ENCODE measurements around the gene CTAG1A.
"Not testable (repeated sequence)": the region's sequence is repeated elsewhere in the genome, so short reads cannot be mapped to it uniquely, and the experiment has no call there.

CTAG1A gene

DNA sequence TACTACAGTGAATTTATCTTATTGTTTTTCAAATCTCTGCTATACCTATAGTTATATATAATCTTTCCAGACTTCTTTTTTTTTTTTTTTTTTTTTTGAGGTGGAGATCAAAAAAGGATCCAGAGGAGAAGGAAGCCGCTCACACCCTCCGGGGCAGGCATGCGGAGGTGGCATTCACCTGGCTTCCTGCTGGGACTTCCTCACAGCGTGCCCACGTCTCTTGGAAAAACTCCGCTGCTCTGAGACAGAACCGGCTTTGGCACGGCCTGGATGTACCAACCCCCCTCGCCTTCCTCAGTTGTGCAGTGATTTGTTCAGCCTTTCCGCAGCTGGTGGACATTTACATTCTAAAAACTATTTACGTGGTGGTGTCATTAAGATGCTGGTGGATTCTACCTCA lies 23.0 kb downstream of the CTAG1A start:
- not testable (repeated sequence) for DNase-seq (ENCODE audit: insufficient read length, low spot score); FAIRE-seq

DNA sequence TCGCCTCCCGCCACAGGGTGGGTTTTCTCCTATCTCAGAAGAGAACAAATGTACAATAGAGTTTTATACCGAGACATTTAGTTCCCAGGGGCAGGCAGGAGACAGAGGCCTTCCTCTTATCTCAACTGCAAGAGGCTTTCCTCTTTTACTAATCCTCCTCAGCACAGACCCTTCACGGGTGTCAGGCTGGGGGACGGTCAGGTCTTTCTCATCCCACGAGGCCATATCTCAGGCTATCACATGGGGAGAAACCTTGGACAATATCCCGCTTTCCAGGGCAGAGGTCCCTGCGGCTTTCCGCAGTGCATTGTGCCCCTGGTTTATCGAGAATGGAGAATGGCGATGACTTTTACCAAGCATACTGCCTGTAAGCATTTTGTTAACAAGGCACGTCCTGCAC lies 23.9 kb downstream of the CTAG1A start:
- DNase-seq (ENCODE audit: insufficient read length, low spot score); FAIRE-seq: not testable (repeated sequence)

DNA sequence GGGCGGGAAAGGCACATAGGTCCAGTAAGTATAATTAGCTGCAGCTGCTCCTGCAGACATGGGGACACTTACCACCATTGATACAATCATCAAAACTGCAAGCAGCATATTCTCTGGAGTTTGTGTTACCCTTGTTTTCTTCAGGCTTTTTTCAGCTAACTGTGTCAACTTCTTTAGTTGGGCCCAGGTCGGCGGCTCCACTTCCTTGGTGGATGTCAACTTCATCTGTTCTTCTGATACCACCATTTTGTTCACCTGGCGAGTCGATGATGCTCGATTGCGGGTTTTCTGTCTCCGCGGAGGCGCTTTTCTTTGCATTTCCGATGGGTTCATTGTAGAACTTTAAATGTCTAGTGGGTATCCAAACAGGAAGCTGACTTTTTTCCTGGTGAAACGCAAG lies 26.2 kb downstream of the CTAG1A start:
- FAIRE-seq; DNase-seq (ENCODE audit: insufficient read length, low spot score): not testable (repeated sequence)

DNA sequence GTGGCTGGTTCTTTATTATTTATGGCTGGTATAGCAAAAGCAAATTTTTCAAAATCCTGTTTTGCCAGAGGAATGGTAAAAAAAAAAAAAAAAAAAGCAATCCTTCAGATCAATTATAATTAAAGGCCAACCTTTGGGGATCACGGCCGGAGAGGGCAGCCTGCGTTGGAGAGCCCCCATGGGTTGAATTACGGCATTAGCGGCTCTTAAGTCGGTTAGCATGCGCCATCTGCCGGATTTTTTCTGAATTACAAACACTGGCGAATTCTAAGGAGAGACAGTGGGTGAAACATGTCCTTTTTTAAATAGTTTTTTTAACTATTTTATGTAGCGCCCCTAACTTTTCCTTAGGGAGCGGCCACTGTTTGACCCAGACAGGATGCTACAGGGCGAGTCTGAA lies 28.7 kb downstream of the CTAG1A start:
- FAIRE-seq; DNase-seq (ENCODE audit: insufficient read length, low spot score): not testable (repeated sequence)

DNA sequence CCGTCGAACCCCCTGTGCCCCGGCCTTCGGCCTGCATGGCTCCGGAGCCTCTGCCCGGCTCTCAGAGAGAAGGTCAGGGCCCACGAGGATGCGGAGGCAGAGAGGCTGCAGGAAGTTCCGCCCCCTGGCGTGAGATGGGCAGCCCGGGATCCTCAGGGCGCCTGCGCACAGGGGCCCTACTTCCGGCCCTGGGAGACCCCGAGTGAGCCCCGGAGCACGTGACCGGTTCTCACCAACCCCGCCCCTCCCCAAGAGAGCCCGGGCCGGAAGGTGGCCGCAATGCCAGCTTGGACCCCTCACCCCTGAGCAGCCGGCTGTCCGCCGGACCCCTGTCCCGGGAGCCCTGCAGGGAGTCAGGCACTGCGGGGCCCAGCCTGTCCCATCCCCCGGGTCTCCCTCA lies 34.2 kb downstream of the CTAG1A start, which contains the start of gene CTAG1B:
Gene CTAG1B, minus strand, starts transcription at position 101 of the 400 bp plus-strand sequence. Its CDS starts 64 bp downstream, at position 37.
- FAIRE-seq; DNase-seq (ENCODE audit: insufficient read length, low spot score): not testable (repeated sequence)

DNA sequence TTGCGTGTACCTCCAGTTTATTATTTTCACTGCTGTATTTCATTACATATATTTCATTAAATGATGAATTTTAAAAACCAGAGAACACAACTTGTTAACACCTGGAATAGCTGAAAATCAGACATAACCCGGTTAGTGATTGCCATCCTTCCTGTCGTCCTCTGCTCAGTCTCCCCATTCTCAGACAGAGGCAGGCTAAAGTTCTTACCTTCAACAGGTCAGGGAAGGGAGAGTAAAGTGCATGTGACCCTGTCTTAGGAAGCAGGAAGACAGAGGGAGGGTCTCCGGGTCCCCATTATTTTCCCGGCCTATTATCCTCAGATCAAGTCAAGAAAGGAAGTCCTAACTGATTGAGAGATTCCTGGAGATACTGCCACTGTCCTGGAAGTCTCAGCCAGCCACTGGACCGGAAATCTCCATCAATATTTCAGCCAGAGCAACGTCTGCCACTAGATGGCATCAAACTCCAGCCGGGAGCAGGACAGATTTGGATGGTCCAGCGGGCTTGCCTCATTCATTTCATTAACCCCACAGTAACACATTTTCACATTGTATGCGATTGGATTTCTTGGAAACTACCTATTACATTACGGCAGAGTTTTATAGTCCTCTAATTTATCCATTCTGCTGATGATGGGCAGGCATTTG lies 36.0 kb downstream of the CTAG1A start:
- FAIRE-seq; DNase-seq (ENCODE audit: insufficient read length, low spot score): not testable (repeated sequence)

DNA sequence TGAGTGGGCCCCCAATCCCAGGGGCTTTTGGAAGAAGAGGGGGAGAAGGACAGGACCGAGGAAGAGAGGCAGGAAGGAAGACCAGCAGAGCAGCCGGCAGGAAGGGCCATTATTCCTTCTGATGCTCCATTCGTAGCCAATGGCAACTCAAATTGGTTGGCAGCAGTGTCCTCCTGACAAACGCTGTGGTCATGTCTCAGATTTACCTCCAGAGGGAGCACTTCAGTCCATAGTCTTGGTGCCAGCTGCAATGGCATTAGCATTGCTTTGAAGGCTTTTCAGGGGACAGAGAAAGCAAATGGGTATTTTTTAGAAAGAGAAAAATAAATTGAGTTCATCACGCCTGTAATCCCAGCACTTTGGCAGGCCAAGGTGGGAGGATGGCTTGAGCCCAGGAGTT lies 44.0 kb downstream of the CTAG1A start:
- FAIRE-seq; DNase-seq (ENCODE audit: insufficient read length, low spot score): not testable (repeated sequence)

DNA sequence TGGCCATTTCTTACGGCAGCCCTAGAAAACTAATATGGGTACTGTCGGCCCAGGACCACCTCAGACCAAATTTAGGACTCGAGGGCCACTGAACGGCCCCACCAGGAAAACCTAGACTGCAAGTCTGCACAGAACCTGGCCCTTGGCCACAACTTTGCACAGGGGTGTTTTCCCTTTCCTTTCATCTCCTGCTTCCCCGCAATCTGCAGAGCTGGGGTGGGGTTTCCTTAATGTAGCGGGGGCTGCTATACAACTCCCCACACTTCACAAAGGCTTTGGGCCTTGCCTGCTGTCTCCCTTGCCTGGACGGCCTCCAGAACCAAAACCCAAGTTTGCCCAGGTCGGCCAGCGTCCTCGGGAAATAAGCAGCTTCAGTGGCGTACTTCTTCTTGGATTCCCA lies 46.0 kb downstream of the CTAG1A start:
- DNase-seq (ENCODE audit: insufficient read length, low spot score); FAIRE-seq: not testable (repeated sequence)

DNA sequence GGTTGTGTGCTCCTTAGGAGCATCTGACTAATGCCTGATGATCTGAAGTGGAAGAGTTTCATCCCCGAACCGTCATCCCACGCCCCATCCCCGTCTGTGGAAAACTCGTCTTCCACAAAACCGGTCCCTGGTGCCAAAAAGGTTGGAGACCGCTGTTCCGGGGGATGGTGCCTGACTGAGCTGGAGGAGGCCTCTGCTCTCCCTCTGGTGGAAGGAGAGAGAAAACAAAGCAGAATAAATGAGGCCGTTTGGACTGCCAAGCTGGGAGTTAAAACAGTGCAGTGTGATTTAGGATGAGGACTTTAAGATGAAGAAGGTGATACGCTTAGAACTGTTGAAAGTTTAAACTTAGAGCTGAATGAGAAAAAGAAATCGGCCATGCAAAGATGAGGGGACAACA lies 48.7 kb downstream of the CTAG1A start:
- not testable (repeated sequence) for FAIRE-seq; DNase-seq (ENCODE audit: insufficient read length, low spot score)

Measured in HTR-8/SVneo (cell line).